Aorta (tissue), 5 donors: ENCODE results near the gene HSD3B2. TPM values are rescaled to one million over a fixed set of nuclear protein-coding genes. Genes with fewer than 3 reads are reported as not detected.

Experiments used
- ATAC-seq: fragments of 200-7000 bp; cut with Tn5 transposase; one replicate; pipeline ENCODE4 v1.9.1; 2022; ENCODE audit warnings: moderate library complexity; ENCODE audit not compliant: low FRiP score
- DNase-seq, 2 donors: peaks; one replicate each; pipeline ENCODE4 v3.0.0-alpha.2; 2020
- H3K27ac ChIP-seq, 2 donors: one replicate each; pipeline ENCODE4 v1.5.1; 2013; ENCODE audit warnings: low read length in 2 of 2, mild to moderate bottlenecking in 2 of 2, moderate library complexity in 2 of 2, control low read depth in 1 of 2, inconsistent platforms in 1 of 2, low read depth in 1 of 2
- H3K27me3 ChIP-seq, 2 donors: one replicate each; pipeline ENCODE4 v1.6.1; 2013; ENCODE audit warnings: control low read depth in 1 of 2, low read length in 1 of 2, mild to moderate bottlenecking in 1 of 2, moderate library complexity in 1 of 2; ENCODE audit not compliant: insufficient read depth in 2 of 2, control insufficient read depth in 1 of 2
- H3K36me3 ChIP-seq, 2 donors: one replicate each; pipeline ENCODE4 v1.6.1; 2013; ENCODE audit warnings: control low read depth in 1 of 2, low read length in 1 of 2, mild to moderate bottlenecking in 1 of 2; ENCODE audit not compliant: insufficient read depth in 2 of 2, control insufficient read depth in 1 of 2
- H3K4me1 ChIP-seq, 2 donors: one replicate each; pipeline ENCODE4 v1.6.1; 2013; ENCODE audit warnings: low read length in 2 of 2, control low read depth in 1 of 2, mild to moderate bottlenecking in 1 of 2, moderate library complexity in 1 of 2; ENCODE audit not compliant: insufficient read depth in 2 of 2, control insufficient read depth in 1 of 2
- H3K4me3 ChIP-seq, 2 donors: one replicate each; pipeline ENCODE4 v1.5.1; 2013; ENCODE audit warnings: low read length in 2 of 2, control low read depth in 1 of 2, mild to moderate bottlenecking in 1 of 2
- H3K9me3 ChIP-seq: one replicate; pipeline ENCODE4 v1.6.1; 2013; ENCODE audit warnings: mild to moderate bottlenecking, low read length; ENCODE audit not compliant: control insufficient read depth
- WGBS, 2 donors: extraction: QIAGEN DNeasy Blood & Tissue Kit; methylation state at CpG; one replicate each; pipeline ENCODE4 v1.1.7; 2013; 5-methylcytosine and 5-hydroxymethylcytosine counted together
- intact Hi-C, 2 donors: fragments of 100-400 bp; cut with DNase I; formaldehyde crosslinking; loops; one replicate each; pipeline versions ENCODE4 v1.14.2 to v1.15.0; 2022
- long read RNA-seq, 2 donors: library from polyadenylated mRNA; unstranded; transcript quantifications; one replicate each; pipeline ENCODE4 v2.0.0, GENCODE V29; 2020 to 2021
- polyA plus RNA-seq, 2 donors: library from polyadenylated mRNA; stranded (reverse); fragments of 200-250 nt; gene quantifications; one replicate each; pipeline ENCODE4 v1.2.3, GENCODE V29; 2013
- total RNA-seq, 2 donors: library from RNA; stranded (reverse); fragmentation: NEBNext Ultra II Directional; extraction: Animal tissue kit (Norgen Biotek cat#: 25700); gene quantifications; one replicate each; pipeline ENCODE4 v1.2.1, GENCODE V29; 2021
- donor health status: healthy with polysubstance abuse.
- donor health status: Bipolar disorder and iron deficiency.
- donor health status: DM: no; HTN: no; CAD: no.
- donor health status: DM: no; HTN: no; CAD: no.
- donor health status: DM: yes; HTN: yes; CAD: no.

HSD3B2 gene
- under 1 TPM in 1 of 2 donors, not detected in 1; 0.55 TPM for total RNA-seq
- polyA plus RNA-seq: under 1 TPM in 1 of 2 donors, not detected in 1; 0.23 TPM
- long read RNA-seq, donor 1: 0 reads
- long read RNA-seq, donor 2: 0 reads

DNA sequence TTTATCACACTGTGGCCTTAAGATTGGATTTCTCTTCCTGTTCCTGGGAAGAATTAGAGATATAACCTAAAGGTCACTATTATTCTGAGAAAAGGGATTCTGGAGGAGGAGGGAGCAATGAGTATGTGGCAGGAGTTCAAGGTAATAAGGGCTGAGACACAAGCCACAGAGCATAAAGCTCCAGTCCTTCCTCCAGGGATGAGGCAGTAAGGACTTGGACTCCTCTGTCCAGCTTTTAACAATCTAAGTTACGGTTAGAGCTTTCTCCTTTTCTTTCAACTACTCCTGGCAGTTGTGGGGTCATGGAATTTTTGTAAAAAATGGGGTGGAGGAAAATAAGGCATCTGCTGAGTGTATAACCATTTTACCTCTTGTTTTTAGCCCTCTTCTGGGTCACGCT is at the start of gene HSD3B2:
HSD3B2 (plus strand) TSS at position 201 of the 400 bp plus-strand sequence. CDS start 270 bp downstream, outside the sequence.
- Histone ChIP-seq H3K27me3 (no peaks in the 10 kb centered on the region), H3K36me3 (no peaks in the 10 kb centered on the region), H3K27ac (no peak within 1 kb of the TSS), H3K4me1 (no peaks in the 10 kb centered on the region), H3K4me3 (no peak within 1 kb of the TSS), H3K9me3 (no peaks in the 10 kb centered on the region)
- WGBS, 2 donors: 73% methylated on average over 2 of the region's 2 CpGs
- DNase-seq (no peak), ATAC-seq (no peak)
- intact Hi-C loops: no loop called here

DNA sequence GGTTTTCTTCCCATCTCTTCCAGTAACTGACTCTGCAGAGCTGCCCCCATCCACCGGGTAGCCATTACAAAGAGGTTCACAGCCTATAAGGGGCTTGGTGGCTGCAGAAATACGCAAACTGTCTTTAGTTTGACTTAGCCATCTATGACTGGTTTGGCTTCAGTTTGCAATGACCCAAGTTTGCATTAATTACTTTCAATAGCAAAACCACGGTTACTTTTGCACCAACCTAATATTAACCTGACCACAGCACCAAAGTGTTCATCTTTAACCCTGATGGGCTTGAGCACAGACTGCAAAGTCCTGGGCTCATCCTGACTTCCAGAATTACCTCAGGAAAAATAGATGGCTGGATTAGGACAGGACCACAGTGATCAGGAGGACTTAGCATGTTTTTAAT is 48.5 kb upstream of the HSD3B2 start:
- ATAC-seq (no peak), DNase-seq (no peak)
- Histone ChIP-seq H3K27me3 (no peaks in the 10 kb centered on the region), H3K9me3 (peaks cover 3% of the 10 kb centered on the region), H3K4me1 (no peaks in the 10 kb centered on the region), H3K36me3 (no peaks in the 10 kb centered on the region), H3K27ac (no peak overlapping the region), H3K4me3 (no peak overlapping the region)
- 90 to 94% methylated on average over 3 of the region's 3 CpGs for WGBS, 2 donors
- intact Hi-C loops: loop anchor here in 1 of 2 donors (5.0 kb wide), 1 partner anchor 1214 kb away; no protein-coding TSS in a partner anchor

DNA sequence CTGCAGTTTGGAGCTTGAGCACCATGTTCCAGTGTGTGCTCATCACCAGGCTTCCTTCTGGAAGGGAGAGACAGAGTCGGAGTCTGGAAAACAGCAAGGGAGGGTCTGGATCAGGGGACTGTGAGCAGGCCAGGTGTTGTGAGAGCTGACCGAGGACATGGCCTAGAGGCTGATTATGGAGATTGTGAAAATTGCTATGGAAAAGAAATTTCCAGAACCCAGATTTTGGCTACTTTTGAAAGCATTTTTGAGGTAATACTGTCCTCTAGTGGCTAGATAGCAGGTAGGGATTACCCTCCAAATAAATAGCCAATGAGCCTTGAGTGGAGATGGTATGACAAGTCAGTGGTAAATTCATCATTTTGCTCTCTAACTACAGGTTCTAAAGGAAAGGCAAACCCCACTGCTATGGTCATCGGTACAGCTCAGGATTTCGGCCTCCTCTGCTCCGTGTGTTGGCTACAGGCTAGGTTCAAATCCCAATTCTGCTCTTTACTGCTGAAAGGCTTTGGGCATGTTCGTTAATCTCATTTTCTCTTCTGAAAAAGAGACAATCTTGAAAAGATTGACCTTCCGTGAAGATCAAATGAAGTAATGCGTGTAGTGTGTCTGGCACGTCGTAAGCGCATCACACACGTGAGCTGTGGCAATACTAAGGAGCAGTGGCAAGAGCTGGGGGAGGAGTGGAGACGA is 47.4 kb upstream of the HSD3B2 start:
- Histone ChIP-seq H3K9me3 (peaks cover 3% of the 10 kb centered on the region), H3K4me1 (no peaks in the 10 kb centered on the region), H3K27me3 (no peaks in the 10 kb centered on the region), H3K36me3 (no peaks in the 10 kb centered on the region), H3K27ac (no peak overlapping the region), H3K4me3 (no peak overlapping the region)
- no peak for ATAC-seq
- DNase-seq: no peak
- intact Hi-C loops: loop anchor here in 1 of 2 donors (5.0 kb wide), 1 partner anchor 1215 kb away; no protein-coding TSS in a partner anchor
- WGBS, 2 donors: 66 to 75% methylated on average over 13 of the region's 13 CpGs

DNA sequence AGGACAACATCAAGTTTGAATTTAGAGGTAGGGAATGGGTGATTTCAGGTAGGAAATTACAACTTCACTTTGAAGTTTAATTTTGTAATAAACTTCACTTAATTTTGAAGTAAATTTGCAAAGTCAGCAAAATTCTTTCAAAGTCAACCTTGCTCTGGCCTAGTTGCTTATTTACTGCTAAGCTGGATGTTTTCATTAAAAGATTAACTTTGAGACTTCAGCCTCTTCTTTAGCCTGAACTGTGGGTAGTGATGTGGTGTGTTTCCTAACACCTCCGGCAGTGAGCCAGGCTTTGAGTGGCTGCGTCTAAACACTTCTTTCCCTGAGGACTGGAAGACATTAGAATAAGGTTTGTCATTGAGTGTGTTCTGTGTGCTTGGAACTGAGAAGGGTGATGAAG is 46.4 kb upstream of the HSD3B2 start, which contains the start of gene HAO2:
HAO2 (plus strand) TSS at position 232 of the 400 bp plus-strand sequence. CDS start 12,301 bp downstream, outside the sequence.
- ATAC-seq (no peak), DNase-seq (no peak)
- H3K9me3 ChIP-seq: peaks cover 3% of the 10 kb centered on the region
- no peak within 1 kb of the TSS for H3K27ac ChIP-seq
- no peaks in the 10 kb centered on the region for H3K4me1 ChIP-seq
- intact Hi-C loops: loop anchor here in 1 of 2 donors (5.0 kb wide), 1 partner anchor 1216 kb away; no protein-coding TSS in a partner anchor
- no peak within 1 kb of the TSS for H3K4me3 ChIP-seq
- H3K27me3 ChIP-seq: no peaks in the 10 kb centered on the region
- H3K36me3 ChIP-seq: no peaks in the 10 kb centered on the region
- WGBS, 2 donors: 63 to 72% methylated on average over 2 of the region's 2 CpGs

DNA sequence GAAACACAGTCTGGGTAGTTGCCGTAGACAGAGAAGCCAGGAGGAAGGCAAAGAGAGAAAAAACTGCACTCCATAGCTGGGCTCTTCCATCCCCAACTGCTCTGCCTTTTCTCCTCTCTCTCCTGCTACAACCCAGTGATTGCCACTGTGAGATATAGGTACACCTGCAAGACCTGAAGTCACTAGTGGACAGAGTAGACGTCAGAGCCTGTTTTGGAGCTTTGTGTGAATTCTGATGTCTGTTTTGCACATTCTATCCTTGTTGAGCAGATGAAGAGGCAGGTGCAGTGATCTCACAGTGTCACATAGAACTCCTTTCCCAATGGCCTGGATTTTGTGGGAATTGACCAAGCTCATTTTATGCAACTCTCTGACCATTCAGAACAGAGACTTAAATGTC is 44.2 kb upstream of the HSD3B2 start:
- H3K27me3 ChIP-seq: no peaks in the 10 kb centered on the region
- H3K9me3 ChIP-seq: peaks cover 3% of the 10 kb centered on the region
- H3K4me3 ChIP-seq: no peak overlapping the region
- H3K36me3 ChIP-seq: no peaks in the 10 kb centered on the region
- 85 to 86% methylated on average over 2 of the region's 2 CpGs for WGBS, 2 donors
- intact Hi-C loops: no loop called here
- ATAC-seq (no peak), DNase-seq (no peak)
- H3K27ac ChIP-seq: no peak overlapping the region
- no peaks in the 10 kb centered on the region for H3K4me1 ChIP-seq

DNA sequence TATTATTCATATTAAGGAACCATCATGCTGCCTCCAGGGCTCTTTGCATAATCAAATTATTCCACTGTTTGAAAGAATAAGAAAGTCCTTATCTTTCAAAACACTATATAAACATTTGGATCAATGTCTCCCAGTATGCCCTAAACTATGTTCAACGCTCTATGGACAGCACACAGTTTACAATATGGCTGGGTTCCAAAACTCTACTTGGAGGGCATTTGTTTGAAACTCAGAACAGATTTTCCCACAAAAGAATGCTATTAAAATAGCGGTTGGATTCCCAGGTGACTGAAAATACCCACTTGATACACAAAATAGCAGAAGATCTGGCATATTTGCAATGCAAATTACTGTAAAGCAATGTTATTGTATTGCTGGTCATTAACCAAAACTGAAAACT is 43.1 kb upstream of the HSD3B2 start:
- intact Hi-C loops: no loop called here
- DNase-seq (no peak), ATAC-seq (no peak)
- H3K4me3 ChIP-seq: no peak overlapping the region
- H3K27me3 ChIP-seq: no peaks in the 10 kb centered on the region
- no peaks in the 10 kb centered on the region for H3K36me3 ChIP-seq
- H3K9me3 ChIP-seq: peaks cover 3% of the 10 kb centered on the region
- 20 to 28% methylated on average over 2 of the region's 2 CpGs for WGBS, 2 donors
- no peak overlapping the region for H3K27ac ChIP-seq
- no peaks in the 10 kb centered on the region for H3K4me1 ChIP-seq

DNA sequence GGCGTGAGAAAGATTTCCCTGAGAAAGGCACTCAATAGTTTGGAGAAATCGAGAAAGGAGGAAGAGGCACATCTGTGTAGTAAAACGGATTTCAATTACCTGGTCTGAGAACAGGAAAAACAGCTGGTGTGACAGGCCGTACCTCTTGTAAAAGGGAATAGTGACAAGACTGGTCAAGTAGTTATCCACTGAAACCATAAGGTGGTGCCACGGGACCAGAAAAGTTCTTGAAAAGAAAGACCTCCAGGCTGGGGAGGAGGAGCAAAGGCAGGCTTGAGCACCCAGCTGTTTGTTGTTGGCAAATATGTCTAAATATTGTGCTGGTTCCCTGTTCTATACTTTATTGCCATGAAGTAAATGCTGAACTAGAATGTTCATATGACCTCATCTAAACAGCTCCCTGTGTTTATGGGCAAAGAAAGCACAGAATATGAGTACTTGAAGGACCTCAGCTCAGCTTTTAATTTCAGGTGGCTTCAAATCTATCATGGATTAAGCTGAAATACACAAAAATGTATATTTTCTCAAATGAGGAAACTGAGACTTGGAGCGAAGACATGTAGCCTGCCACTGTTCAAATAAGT is 42.4 kb upstream of the HSD3B2 start:
- WGBS, 2 donors: 43 to 45% methylated on average over 6 of the region's 6 CpGs
- no peak overlapping the region for H3K27ac ChIP-seq
- intact Hi-C loops: no loop called here

DNA sequence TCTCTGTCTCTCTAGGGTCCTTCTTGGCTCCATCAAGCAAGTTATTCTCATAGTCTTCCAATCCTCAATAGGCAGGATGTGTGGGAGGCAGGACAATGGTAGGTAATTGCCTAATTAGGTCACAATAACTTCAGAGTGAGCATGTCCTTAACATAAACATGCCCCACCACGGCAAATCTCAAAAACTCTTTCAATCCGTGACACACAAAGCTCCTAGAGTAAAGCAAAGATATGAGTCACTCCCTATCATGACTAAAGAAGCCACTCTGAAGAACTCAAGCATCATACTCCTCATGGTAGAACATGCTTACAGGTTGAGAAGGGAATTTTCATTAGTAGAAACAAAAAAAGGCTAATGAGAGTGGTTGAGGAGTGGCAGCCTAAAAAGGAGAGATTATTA is 41.5 kb upstream of the HSD3B2 start:
- 68 to 74% methylated on average over 2 of the region's 2 CpGs for WGBS, 2 donors
- no peak for ATAC-seq

More for the DNA sequence above, 42.4 kb upstream of the HSD3B2 start:
- Histone ChIP-seq H3K36me3 (no peaks in the 10 kb centered on the region), H3K9me3 (peaks cover 3% of the 10 kb centered on the region), H3K27me3 (no peaks in the 10 kb centered on the region), H3K4me1 (no peaks in the 10 kb centered on the region), H3K4me3 (no peak overlapping the region)
- ATAC-seq (no peak), DNase-seq (no peak)

More for the DNA sequence above, 41.5 kb upstream of the HSD3B2 start:
- H3K4me3 ChIP-seq: no peak overlapping the region
- H3K27ac ChIP-seq: no peak overlapping the region
- H3K36me3 ChIP-seq: no peaks in the 10 kb centered on the region
- DNase-seq: no peak
- H3K4me1 ChIP-seq: no peaks in the 10 kb centered on the region
- peaks cover 3% of the 10 kb centered on the region for H3K9me3 ChIP-seq
- intact Hi-C loops: no loop called here
- no peaks in the 10 kb centered on the region for H3K27me3 ChIP-seq
